Esophagus squamous epithelium (tissue), 5 donors: Measurements from ENCODE around the gene AHI1. TPM values are rescaled to one million over a fixed set of nuclear protein-coding genes. Genes with fewer than 3 reads are reported as not detected.
"Not testable (repeated sequence)": the region's sequence is repeated elsewhere in the genome, so short reads cannot be mapped to it uniquely, and the experiment has no call there.

Source experiments
- DNase-seq: peaks from one replicate; lab custom pipeline; 2025; lab: John Stamatoyannopoulos, UW
- H3K27ac ChIP-seq, 4 donors: fragments of 200-600 bp; sonication (generic); one replicate each; pipeline ENCODE4 v1.5.1; 2016 to 2019; ENCODE audit warnings: mild to moderate bottlenecking in 1 of 4
- H3K27me3 ChIP-seq, 4 donors: fragments of 200-600 bp; sonication (generic); 1 replicate in 3 of 4; 2 replicates in 1 of 4; pipeline versions ENCODE4 v1.5.1 to v1.6.0; 2017 to 2021; ENCODE audit warnings: antibody characterized with exemption in 1 of 4
- H3K36me3 ChIP-seq, 3 donors: fragments of 200-600 bp; sonication (generic); one replicate each; pipeline ENCODE4 v1.5.1; 2016 to 2019
- H3K4me1 ChIP-seq, 3 donors: fragments of 200-600 bp; sonication (generic); one replicate each; pipeline ENCODE4 v1.5.1; 2017 to 2019
- H3K4me3 ChIP-seq, 4 donors: fragments of 200-600 bp; sonication (generic); 1 replicate in 3 of 4; 2 replicates in 1 of 4; pipeline ENCODE4 v1.5.1; 2016 to 2019; ENCODE audit warnings: mild to moderate bottlenecking in 2 of 4, moderate library complexity in 1 of 4
- H3K9me3 ChIP-seq, 3 donors: fragments of 200-600 bp; sonication (generic); one replicate each; pipeline ENCODE4 v1.5.1; 2016 to 2019
- POLR2A ChIP-seq, 4 donors: fragments of 450-650 bp; IDR thresholded peaks; one replicate each; pipeline ENCODE4 v1.6.1; 2017; ENCODE audit warnings: antibody characterized with exemption in 4 of 4, mild to moderate bottlenecking in 4 of 4, moderate library complexity in 3 of 4
- WGBS, 2 donors: methylation state at CpG; one replicate each; pipeline ENCODE4 v1.1.5; 2018; 5-methylcytosine and 5-hydroxymethylcytosine counted together
- intact Hi-C: fragments of 100-400 bp; cut with DNase I; formaldehyde crosslinking; loops from one replicate; pipeline ENCODE4 v1.15.0; 2022
- total RNA-seq, 4 donors: library from RNA; depleted of rRNA; stranded (reverse); fragments of >200 nt; gene quantifications; one replicate each; pipeline ENCODE4 v1.1.0, GENCODE V29; 2016
- TF ChIP-seq, protein P1 (sequence below), 6 experiments: fragments of 450-650 bp in 4 of 6; fragments of 200-600 bp in 2 of 6; sonication (generic) in 2 of 6; IDR thresholded peaks; one replicate each; pipeline ENCODE4 v1.5.1; 2016 to 2019; ENCODE audit warnings: antibody characterized with exemption in 6 of 6, mild to moderate bottlenecking in 4 of 6, moderate library complexity in 4 of 6
- donor health status: DM: yes; HTN: yes; CAD: no.

The AHI1 gene
- total RNA-seq, 4 donors from 2014 or later = 4.5 to 24.2 (median 7.6) TPM

DNA sequence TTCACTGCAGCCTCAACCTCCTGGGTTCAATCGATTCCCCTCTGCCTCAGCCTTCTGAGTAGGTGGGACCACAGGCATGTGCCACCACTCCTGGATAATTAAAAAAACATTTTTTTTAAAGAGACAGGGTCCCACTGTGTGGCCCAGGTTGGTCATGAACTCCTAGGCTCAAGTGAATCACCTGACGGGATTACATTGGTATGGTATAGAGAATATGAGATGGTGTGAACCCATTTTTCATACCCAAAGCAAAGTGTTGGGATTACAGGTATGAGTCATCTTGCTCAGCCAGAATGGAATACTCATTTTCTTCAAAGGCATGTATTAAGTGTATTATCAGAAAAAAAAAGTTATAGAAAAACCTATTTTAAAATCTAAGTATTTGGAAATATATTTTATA lies 114.2 kb downstream of the AHI1 start:
- Histone ChIP-seq H3K4me1 (no peaks in the 10 kb centered on the region), H3K27ac (no peak overlapping the region), H3K9me3 (no peaks in the 10 kb centered on the region), H3K4me3 (no peak overlapping the region), H3K36me3 (peaks cover 0 to under 1% (median 0%) of the 10 kb centered on the region in 3 donors), H3K27me3 (no peaks in the 10 kb centered on the region)
- intact Hi-C loops = no loop called here
- 80 to 86% methylated on average over 2 of the region's 2 CpGs for WGBS, 2 donors
- DNase-seq = no peak
- TF ChIP-seq, protein P1, sequence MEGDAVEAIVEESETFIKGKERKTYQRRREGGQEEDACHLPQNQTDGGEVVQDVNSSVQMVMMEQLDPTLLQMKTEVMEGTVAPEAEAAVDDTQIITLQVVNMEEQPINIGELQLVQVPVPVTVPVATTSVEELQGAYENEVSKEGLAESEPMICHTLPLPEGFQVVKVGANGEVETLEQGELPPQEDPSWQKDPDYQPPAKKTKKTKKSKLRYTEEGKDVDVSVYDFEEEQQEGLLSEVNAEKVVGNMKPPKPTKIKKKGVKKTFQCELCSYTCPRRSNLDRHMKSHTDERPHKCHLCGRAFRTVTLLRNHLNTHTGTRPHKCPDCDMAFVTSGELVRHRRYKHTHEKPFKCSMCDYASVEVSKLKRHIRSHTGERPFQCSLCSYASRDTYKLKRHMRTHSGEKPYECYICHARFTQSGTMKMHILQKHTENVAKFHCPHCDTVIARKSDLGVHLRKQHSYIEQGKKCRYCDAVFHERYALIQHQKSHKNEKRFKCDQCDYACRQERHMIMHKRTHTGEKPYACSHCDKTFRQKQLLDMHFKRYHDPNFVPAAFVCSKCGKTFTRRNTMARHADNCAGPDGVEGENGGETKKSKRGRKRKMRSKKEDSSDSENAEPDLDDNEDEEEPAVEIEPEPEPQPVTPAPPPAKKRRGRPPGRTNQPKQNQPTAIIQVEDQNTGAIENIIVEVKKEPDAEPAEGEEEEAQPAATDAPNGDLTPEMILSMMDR (IDR thresholded peaks at IDR 0.05) = no peak
- TF ChIP-seq POLR2A (IDR thresholded peaks at IDR 0.05) = no peak

DNA sequence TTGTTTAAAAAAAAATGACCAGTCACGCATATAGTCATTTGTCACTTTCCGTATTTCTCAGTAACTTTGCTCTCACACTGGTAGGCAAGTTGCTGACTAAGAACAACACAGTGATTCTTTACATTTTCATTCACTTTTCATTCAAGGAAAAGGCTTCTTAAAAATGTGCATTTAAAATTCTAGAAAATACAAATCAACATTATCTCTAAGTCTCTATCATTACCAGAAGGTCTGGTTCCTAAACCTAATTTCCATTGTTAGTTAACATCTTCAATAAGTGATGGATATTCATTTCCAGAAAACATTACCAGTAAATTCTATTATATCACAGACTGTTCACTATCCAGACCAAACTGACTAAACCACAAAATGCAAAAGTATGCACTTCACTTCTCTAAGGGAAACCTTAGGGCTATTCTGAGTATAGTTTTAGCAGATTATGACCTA lies 115.3 kb downstream of the AHI1 start:
- Histone ChIP-seq H3K27me3 (no peaks in the 10 kb centered on the region), H3K27ac (no peak overlapping the region), H3K9me3 (no peaks in the 10 kb centered on the region), H3K4me3 (no peak overlapping the region), H3K4me1 (no peaks in the 10 kb centered on the region), H3K36me3 (no peaks in the 10 kb centered on the region)
- 41% methylated on average over 2 of the region's 2 CpGs for WGBS, 2 donors
- TF ChIP-seq, protein P1 (IDR thresholded peaks at IDR 0.05) = no peak
- TF ChIP-seq POLR2A (IDR thresholded peaks at IDR 0.05) = no peak
- no peak for DNase-seq
- intact Hi-C loops = no loop called here

DNA sequence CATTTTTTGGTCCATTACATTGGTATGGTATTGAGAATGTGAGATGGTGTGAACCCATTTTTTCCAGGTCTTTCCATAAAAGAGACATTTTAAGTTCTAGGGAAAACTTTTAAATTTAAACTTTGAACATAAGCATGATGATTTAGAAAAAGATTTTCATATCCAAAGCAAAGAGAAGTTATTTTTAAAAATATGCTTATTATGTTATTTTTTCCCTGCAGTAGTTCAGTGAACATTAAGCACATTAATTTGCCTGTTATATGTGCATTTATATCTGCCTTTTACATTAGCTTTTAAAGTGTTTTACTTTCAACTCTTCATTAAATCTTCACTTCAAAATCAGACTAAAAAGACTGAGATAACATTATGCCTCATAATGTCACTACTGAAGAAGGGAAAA lies 116.7 kb downstream of the AHI1 start:
- H3K4me1 ChIP-seq = no peaks in the 10 kb centered on the region
- H3K9me3 ChIP-seq = no peaks in the 10 kb centered on the region
- no peak overlapping the region for H3K27ac ChIP-seq
- DNase-seq = no peak
- H3K4me3 ChIP-seq = no peak overlapping the region
- no peaks in the 10 kb centered on the region for H3K27me3 ChIP-seq
- H3K36me3 ChIP-seq = no peaks in the 10 kb centered on the region
- intact Hi-C loops = no loop called here
- TF ChIP-seq, protein P1 (IDR thresholded peaks at IDR 0.05) = no peak
- no peak for TF ChIP-seq POLR2A (IDR thresholded peaks at IDR 0.05)

DNA sequence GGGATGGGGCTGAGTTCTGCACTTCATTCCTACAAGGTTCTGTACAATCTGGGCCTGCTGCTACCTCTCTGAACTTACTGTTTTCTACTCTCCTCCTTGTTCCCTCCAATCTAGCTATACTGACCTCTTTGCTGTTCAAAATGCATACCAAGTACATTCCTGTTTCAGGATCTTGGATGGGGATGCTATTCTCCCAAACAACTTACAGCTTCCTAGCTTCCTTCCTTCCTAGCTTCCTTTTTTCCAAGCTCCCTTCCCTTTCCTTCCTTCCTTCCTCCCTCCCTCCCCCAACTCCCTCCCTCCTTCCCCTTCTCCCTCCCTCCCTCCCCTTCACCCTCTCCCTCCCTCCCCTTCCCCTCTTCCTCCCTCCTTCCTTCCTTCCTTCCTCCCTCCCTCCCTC lies 117.9 kb downstream of the AHI1 start:
- intact Hi-C loops = no loop called here
- Histone ChIP-seq H3K27me3 (no peaks in the 10 kb centered on the region), H3K4me1 (no peaks in the 10 kb centered on the region), H3K9me3 (no peaks in the 10 kb centered on the region), H3K4me3 (no peak overlapping the region), H3K36me3 (no peaks in the 10 kb centered on the region), H3K27ac (no peak overlapping the region)
- TF ChIP-seq, protein P1 (IDR thresholded peaks at IDR 0.05) = no peak
- no peak for TF ChIP-seq POLR2A (IDR thresholded peaks at IDR 0.05)
- no peak for DNase-seq

DNA sequence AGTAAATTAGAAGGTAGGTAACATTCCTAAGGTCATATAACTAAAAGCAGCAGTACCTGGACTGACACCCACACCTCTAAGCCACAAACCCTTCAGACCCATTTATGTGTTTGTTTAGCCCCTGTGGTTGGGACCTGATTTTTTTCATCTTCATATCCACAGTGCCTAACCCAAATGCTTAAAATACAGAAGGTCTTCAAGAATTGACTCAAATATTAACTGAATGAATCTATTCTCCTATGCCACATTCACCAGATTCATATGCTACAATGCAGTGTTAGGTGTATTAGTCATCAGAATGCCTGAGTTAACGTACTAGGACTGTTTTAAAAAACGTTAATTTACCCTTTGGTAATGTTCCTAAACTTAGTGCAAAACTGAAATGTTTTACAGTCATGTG lies 124.8 kb downstream of the AHI1 start:
- 70 to 74% methylated on average over 2 of the region's 2 CpGs for WGBS, 2 donors
- Histone ChIP-seq H3K27me3 (no peaks in the 10 kb centered on the region), H3K4me1 (no peaks in the 10 kb centered on the region), H3K36me3 (no peaks in the 10 kb centered on the region), H3K27ac (no peak overlapping the region), H3K4me3 (no peak overlapping the region), H3K9me3 (peaks cover 0 to 15% (median 5%) of the 10 kb centered on the region in 3 donors)
- intact Hi-C loops = no loop called here
- no peak for DNase-seq
- TF ChIP-seq POLR2A (IDR thresholded peaks at IDR 0.05) = no peak
- TF ChIP-seq, protein P1 (IDR thresholded peaks at IDR 0.05) = no peak

DNA sequence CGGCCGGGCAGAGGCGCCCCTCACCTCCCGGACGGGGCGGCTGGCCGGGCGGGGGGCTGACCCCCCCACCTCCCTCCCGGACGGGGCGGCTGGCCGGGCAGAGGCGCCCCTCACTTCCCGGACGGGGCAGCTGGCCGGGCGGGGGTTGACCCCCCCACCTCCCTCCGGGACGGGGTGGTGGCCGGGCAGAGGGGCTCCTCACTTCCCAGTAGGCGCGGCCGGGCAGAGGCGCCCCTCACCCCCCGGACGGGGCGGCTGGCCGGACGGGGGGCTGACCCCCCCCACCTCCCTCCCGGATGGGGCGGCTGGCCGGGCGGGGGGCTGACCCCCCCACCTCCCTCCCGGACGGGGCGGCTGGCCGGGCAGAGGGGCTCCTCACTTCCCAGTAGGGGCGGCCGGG lies 133.9 kb downstream of the AHI1 start:
- Histone ChIP-seq H3K4me1 (peaks cover 0 to 10% (median 0%) of the 10 kb centered on the region in 3 donors), H3K9me3 (peaks cover 0 to 25% (median 4%) of the 10 kb centered on the region in 3 donors)
- WGBS, 2 donors = no CpG with 5 or more reads among the region's 39 CpGs
- H3K4me3 ChIP-seq, H3K27ac ChIP-seq, H3K27me3 ChIP-seq, H3K36me3 ChIP-seq, intact Hi-C loops, DNase-seq: not testable (repeated sequence)
